NCI-H146 (cell line): ENCODE data around the gene UBE3A.

Experiments used
- DNase-seq: peaks from one replicate; lab custom pipeline; 2025; lab: John Stamatoyannopoulos, UW

UBE3A gene

DNA sequence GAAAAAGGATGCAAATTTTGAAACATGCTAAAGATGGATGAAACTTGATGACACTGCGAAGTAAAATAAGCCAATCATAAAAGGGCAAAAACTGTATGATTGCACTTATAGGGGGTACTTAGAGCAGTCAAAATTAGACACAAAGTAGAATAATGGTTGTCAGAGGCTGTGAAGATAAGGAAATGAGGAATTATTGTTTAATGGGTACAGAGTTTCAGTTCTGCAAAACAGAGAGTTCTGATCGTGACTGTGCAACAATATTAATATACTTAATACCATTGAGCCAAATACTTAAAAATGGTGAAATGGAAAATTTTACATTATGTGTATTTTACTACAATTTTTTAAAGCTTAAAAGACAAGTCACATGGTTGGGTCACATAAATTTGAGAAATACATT, 35.1 kb downstream of the UBE3A start:
- DNase-seq, result no peak

- DNase-seq, result no peak
Observed at GRCh38 chr15:25402342-25402741, 36.5 kb downstream of the UBE3A start.

DNA sequence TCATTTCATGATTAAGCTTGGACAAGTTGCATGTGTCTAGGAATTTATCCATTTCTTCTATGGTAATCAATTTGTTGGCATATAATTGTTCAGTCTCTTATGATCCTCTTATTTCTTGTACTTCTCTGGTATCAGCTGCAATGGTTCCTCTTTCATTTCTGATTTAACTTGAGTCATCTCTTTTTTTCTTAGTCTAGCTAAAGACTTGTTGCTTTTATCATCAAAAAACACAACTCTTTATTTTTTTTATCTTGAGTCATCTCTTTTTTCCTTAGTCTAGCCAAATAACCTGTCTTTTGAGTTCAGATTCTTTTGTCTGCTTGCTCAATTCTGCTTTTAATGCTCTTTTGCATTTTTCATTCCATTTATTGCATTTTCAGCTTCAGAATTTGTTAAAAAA, 37.3 kb downstream of the UBE3A start:
- no peak for DNase-seq

GRCh38 chr15:25397100-25397499, 41.7 kb downstream of the UBE3A start:
- no peak for DNase-seq

- no peak for DNase-seq
Observed at GRCh38 chr15:25394898-25395297, 43.9 kb downstream of the UBE3A start.

DNA sequence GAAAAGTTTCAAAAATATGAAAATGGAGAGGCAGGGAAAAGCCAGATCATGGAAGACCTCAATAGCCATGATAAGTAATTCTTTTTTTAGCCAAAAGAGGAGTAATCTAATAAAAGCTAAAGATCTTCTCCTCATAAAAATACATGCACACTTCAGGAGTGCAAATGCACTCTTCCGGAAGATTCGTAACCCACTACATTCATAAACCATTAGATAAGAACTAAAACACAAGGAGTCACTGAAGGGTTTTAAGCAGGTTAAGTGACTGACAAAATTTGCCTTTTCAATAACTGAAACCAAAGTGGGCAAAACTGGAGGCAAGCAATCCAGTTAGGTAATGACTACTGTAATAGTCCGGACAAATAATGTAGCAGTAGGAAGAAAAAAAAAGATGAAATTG, 46.0 kb downstream of the UBE3A start:
- no peak for DNase-seq

- no peak for DNase-seq
Observed at GRCh38 chr15:25391971-25392721, 46.7 kb downstream of the UBE3A start.

DNA sequence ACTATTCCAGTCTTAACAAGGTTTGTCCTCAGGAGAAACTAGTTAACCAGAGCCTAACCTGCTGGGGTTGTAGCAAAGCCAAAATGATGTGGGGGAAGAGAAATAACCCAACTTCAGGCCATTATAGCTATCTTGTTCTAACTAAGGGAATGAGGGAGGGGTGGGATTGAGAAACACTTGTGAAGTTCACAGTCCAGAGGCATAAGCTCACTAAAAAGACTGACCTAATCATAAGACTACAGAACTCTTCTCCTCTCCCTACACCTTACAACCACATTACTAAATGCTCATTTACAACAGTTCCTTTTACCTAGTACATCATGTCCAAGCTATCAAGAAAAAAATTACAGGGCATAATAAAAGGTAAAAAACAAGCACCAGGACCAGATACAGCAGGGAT, 52.8 kb downstream of the UBE3A start:
- DNase-seq, result no peak

- DNase-seq, result no peak
Observed at GRCh38 chr15:25381579-25381978, 57.2 kb downstream of the UBE3A start.

- DNase-seq, result no peak
Observed at GRCh38 chr15:25378501-25378901, 60.3 kb downstream of the UBE3A start.

- DNase-seq, result no peak
Observed at GRCh38 chr15:25375557-25375956, 63.3 kb downstream of the UBE3A start.

GRCh38 chr15:25374143-25374542, 64.7 kb downstream of the UBE3A start:
- no peak for DNase-seq

DNA sequence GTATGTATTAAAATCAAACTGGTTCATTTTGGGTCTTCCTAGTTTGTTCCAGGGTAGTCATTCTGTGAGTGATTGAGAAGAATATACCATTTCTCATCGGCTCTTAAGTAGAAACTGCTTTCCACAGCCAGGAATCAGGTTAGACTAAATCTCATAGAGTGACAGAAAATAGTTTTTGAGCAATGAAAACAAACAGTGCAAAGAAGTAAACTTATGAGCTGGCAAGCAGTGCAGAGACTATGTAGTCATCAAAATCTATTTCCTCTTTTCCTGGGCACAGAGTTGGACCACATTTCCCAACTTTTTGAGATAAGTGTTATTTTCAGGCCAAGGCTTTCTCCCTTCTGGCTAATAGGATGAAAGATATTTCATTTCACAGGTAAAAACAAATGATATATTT, 66.5 kb downstream of the UBE3A start:
- no peak for DNase-seq

- DNase-seq, result no peak
Observed at GRCh38 chr15:25368850-25369249, 70.0 kb downstream of the UBE3A start.

GRCh38 chr15:25366058-25366457, 72.8 kb downstream of the UBE3A start:
- no peak for DNase-seq

DNA sequence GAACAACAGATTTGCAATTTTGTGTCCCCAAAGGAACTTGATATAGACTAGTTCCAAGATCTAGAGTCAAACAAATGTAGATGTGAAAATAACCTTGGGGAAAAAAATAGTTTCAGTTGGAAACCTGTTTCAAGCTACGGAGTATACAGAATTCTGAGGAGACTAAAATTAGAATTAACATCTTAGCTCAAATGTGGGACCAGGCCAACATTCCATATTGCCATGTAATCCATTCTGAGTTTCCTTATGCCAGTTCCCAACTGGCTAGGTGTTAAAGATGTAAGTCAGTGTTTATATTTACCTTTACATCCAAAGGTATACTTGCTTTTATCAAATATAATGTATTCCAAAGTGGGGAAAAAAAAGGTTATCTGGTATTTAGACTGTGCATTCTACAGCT, 76.3 kb downstream of the UBE3A start:
- no peak for DNase-seq

DNA sequence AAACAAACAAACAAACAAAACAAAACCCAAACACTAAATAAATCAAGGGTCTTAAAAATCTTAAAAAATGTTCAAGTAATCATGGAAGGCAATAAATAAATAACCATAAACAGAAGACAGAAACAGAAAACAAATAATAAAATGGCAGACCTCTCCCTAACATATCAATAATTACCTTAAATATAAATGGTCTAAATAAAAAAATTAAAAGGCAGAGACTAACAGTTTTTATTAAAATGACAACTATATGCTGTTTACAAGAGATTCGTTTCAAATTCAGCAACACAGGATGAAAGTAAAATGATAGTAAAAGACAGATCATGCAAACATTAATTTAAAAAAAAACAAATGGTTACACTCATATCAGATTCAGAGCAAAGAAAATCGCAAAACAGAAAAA, 91.1 kb downstream of the UBE3A start:
- no peak for DNase-seq

DNA sequence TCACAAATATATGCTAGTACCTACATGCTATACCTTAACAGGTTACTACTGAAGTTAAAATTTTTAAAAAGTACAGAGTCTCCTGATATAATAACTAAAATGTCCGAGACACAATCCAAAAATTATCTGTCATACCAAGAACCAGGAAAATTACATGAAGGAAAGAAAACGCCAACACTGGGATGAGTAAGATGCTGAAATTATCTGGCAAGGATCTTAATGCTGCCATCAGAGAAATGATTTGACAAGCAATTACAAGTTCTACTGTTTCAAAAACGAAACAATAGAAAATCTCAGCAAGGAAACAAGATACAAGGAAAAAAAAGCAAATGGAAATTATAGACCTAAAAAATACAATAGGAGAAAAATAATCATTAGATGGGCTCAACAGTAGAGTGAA, 92.5 kb downstream of the UBE3A start:
- DNase-seq, result no peak

DNA sequence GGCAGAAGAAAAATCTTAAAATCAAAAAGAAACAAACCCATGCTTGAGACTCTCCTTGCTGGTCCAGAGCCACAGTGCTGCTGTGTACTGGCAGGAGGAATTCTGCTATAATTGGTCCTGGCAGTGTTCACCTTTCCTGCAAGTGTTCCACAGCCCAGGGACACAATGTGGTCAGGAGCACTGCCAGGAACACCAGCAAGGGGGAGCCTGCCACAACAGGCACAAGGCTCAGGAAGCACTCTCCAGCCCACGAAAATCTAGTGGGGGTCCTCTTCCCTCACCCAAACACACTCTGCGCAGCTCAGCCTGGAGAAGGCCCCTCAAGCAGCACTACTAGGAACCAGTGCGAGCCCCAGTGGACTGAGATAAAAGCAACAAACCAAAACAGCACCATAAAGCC, 92.9 kb downstream of the UBE3A start:
- no peak for DNase-seq

- no peak for DNase-seq
Observed at GRCh38 chr15:25342629-25343028, 96.2 kb downstream of the UBE3A start.

- DNase-seq, result no peak
Observed at GRCh38 chr15:25339431-25339830, 99.4 kb downstream of the UBE3A start.

GRCh38 chr15:25335279-25335678, 103.5 kb downstream of the UBE3A start:
- DNase-seq, result no peak

- DNase-seq, result no peak
Observed at GRCh38 chr15:25333049-25333448, 105.8 kb downstream of the UBE3A start.

- no peak for DNase-seq
Observed at GRCh38 chr15:25332306-25332705, 106.5 kb downstream of the UBE3A start.
